B cell (primary cell): ENCODE results near the gene PSMB5. TPM values are rescaled to one million over a fixed set of nuclear protein-coding genes. Genes with fewer than 3 reads are reported as not detected.

ENCODE experiments used
- ATAC-seq: fragments of 200-7000 bp; cut with Tn5 transposase; one replicate; pipeline ENCODE4 v1.10.0; 2021; ENCODE audit warnings: low read depth, mild to moderate bottlenecking, moderate number of reproducible peaks, moderate library complexity
- CTCF ChIA-PET: fragments of 350-600 bp; sonication (Branson Sonifier 250); formaldehyde crosslinking; loops from one replicate; lab custom pipeline; 2021; ENCODE audit warnings: antibody characterized with exemption, inconsistent platforms; lab: Charles Lee
- POLR2A ChIA-PET: fragments of 350-600 bp; sonication (Branson Sonifier 250); formaldehyde crosslinking; loops from one replicate; lab custom pipeline; 2021; ENCODE audit warnings: antibody characterized with exemption; lab: Charles Lee
- DNase-seq: peaks from one replicate; pipeline ENCODE4 v3.0.0; 2013
- H2AFZ ChIP-seq: 2 replicates; pipeline ENCODE4 v1.6.1; 2012; ENCODE audit warnings: mild to moderate bottlenecking, low read depth, low read length; ENCODE audit not compliant: insufficient read depth, poor library complexity, severe bottlenecking
- H3K27ac ChIP-seq, 2 donors: 1 replicate in 1 of 2; 2 replicates in 1 of 2; pipeline ENCODE4 v1.5.1; 2012 to 2013; ENCODE audit warnings: low read length in 2 of 2, mild to moderate bottlenecking in 2 of 2, moderate library complexity in 1 of 2
- H3K27me3 ChIP-seq, 4 experiments: fragments of 200-600 bp in 1 of 4; sonication (generic) in 1 of 4; replicated peaks in 1 of 4; 1 replicate in 2 of 4; 2 replicates in 2 of 4; pipeline versions ENCODE4 v1.6.1 to v1.7.0; 2013 to 2016; ENCODE audit warnings: low read length in 3 of 4, mild to moderate bottlenecking in 2 of 4, mixed read lengths in 1 of 4, moderate library complexity in 1 of 4; ENCODE audit not compliant: insufficient read depth in 4 of 4, control insufficient read depth in 3 of 4; ENCODE audit errors: control extremely low read depth in 1 of 4
- H3K36me3 ChIP-seq, 2 experiments: replicated peaks in 1 of 2; 1 replicate in 1 of 2; 2 replicates in 1 of 2; pipeline versions ENCODE4 v1.6.1 to v1.7.1; 2013; ENCODE audit warnings: low read length in 1 of 2; ENCODE audit not compliant: insufficient read depth in 2 of 2, control insufficient read depth in 1 of 2; ENCODE audit errors: control extremely low read depth in 1 of 2, extremely low read depth in 1 of 2
- H3K4me1 ChIP-seq, 2 donors: fragments of 200-600 bp in 1 of 2; sonication (generic) in 1 of 2; 1 replicate in 1 of 2; 2 replicates in 1 of 2; pipeline versions ENCODE4 v1.5.1 to v1.6.1; 2013 to 2017; ENCODE audit warnings: low read length in 2 of 2; ENCODE audit not compliant: control insufficient read depth in 2 of 2, insufficient read depth in 2 of 2
- H3K4me2 ChIP-seq: replicated peaks from 2 replicates; pipeline ENCODE3; 2012; ENCODE audit warnings: mild to moderate bottlenecking, low read depth, low read length; ENCODE audit not compliant: poor library complexity, severe bottlenecking
- H3K4me3 ChIP-seq, 5 experiments: fragments of 200-600 bp in 1 of 5; sonication (generic) in 1 of 5; 1 replicate in 3 of 5; 2 replicates in 2 of 5; pipeline versions ENCODE4 v1.5.1 to v1.7.0; 2011 to 2016; ENCODE audit warnings: low read length in 4 of 5, mild to moderate bottlenecking in 4 of 5, low read depth in 2 of 5, control low read depth in 1 of 5, moderate library complexity in 1 of 5; ENCODE audit not compliant: insufficient read depth in 1 of 5; ENCODE audit errors: control extremely low read depth in 1 of 5, extremely low read depth in 1 of 5
- H3K79me2 ChIP-seq: fragments of 200-600 bp; sonication (generic); one replicate; pipeline ENCODE4 v1.6.0; 2016; ENCODE audit warnings: low read length; ENCODE audit not compliant: control insufficient read depth, insufficient read depth
- H3K9ac ChIP-seq: fragments of 200-600 bp; sonication (generic); 2 replicates; pipeline ENCODE4 v1.6.1; 2017; ENCODE audit warnings: mild to moderate bottlenecking, low read length, moderate library complexity
- H3K9me3 ChIP-seq, 3 donors: one replicate each; pipeline versions ENCODE4 v1.6.1 to v1.7.1; 2013; ENCODE audit warnings: low read length in 2 of 3; ENCODE audit not compliant: control insufficient read depth in 2 of 3, insufficient read depth in 1 of 3; ENCODE audit errors: control extremely low read depth in 1 of 3
- H4K20me1 ChIP-seq: 2 replicates; pipeline ENCODE4 v1.6.0; 2012; ENCODE audit warnings: mild to moderate bottlenecking, low read length; ENCODE audit not compliant: insufficient read depth, control insufficient read depth, poor library complexity, severe bottlenecking
- H3K27ac Mint-ChIP-seq: one replicate; pipeline ENCODE4 v1.8.0; 2021; ENCODE audit warnings: mixed read lengths
- H3K27me3 Mint-ChIP-seq: one replicate; pipeline ENCODE4 v1.8.0; 2021; ENCODE audit warnings: mixed read lengths
- H3K4me1 Mint-ChIP-seq: one replicate; pipeline ENCODE4 v1.8.0; 2021; ENCODE audit warnings: mixed read lengths
- H3K4me3 Mint-ChIP-seq: one replicate; pipeline ENCODE4 v1.8.0; 2021; ENCODE audit warnings: mixed read lengths
- H3K9me3 Mint-ChIP-seq: one replicate; pipeline ENCODE4 v1.8.0; 2022; ENCODE audit warnings: mixed read lengths; ENCODE audit not compliant: insufficient read depth
- CTCF ChIP-seq: fragments of 200-600 bp; IDR thresholded peaks from one replicate; pipeline ENCODE4 v1.8.0; 2022; ENCODE audit warnings: antibody characterized with exemption, mild to moderate bottlenecking
- EZH2 ChIP-seq: IDR thresholded peaks from 2 replicates; pipeline ENCODE4 v1.6.1; 2012; ENCODE audit warnings: borderline replicate concordance, low read depth, mild to moderate bottlenecking, moderate library complexity, low read length; ENCODE audit not compliant: insufficient read depth, poor library complexity, severe bottlenecking
- WGBS: methylation state at CpG from one replicate; pipeline ENCODE4 v1.1.5; 2013; ENCODE audit warnings: missing lambda C conversion rate; ENCODE audit not compliant: insufficient coverage; 5-methylcytosine and 5-hydroxymethylcytosine counted together
- intact Hi-C: fragments of 100-400 bp; cut with micrococcal nuclease; formaldehyde crosslinking; loops from one replicate; pipeline ENCODE4 v1.10.0; 2022
- polyA plus RNA-seq: library from polyadenylated mRNA; depleted of rRNA; stranded (reverse); fragments of >200 nt; gene quantifications from 2 replicates; pipeline ENCODE4 v1.2.3, GENCODE V29; 2012
- total RNA-seq, 2 donors: library from RNA; stranded (reverse); fragments of 120-200 nt in 1 of 2; gene quantifications; 1 replicate in 1 of 2; 2 replicates in 1 of 2; pipeline versions ENCODE4 v1.2.3 to v1.2.4, GENCODE V29; 2013 to 2022

Gene PSMB5
- total and polyA plus RNA-seq, 2 donors (not counting 1 experiment from before 2014, with no cell fraction given): 16.5 to 29.0 TPM

- H3K27ac ChIP-seq: no peak within 1 kb of the TSS
- no peaks in the 10 kb centered on the region for H3K9me3 ChIP-seq
- H3K9ac ChIP-seq: peak within 1 kb of the TSS; percentile 82
- peaks cover 0 to 34% of the 10 kb centered on the region in 2 experiments for H3K36me3 ChIP-seq
- peaks cover 7% of the 10 kb centered on the region for H4K20me1 ChIP-seq
- H2AFZ ChIP-seq: peak within 1 kb of the TSS; percentile 63
- Mint-ChIP-seq H3K4me3 (peak within 1 kb of the TSS; percentile 95), H3K27ac (peak within 1 kb of the TSS; percentile 76), H3K4me1 (peaks cover 18% of the 10 kb centered on the region), H3K27me3 (no peaks in the 10 kb centered on the region), H3K9me3 (no peaks in the 10 kb centered on the region)
- ATAC-seq (peak; percentile 76), DNase-seq (peak; percentile 79)
- POLR2A ChIA-PET: interaction anchor here (0.6 to 1.5 kb wide), 9 partner anchors 15 to 139 kb away, joined by 3 to 13 read pairs (median 4); partner anchors contain the start of genes ACIN1, AJUBA, C14orf119 and RBM23
- H3K4me2 ChIP-seq: peak within 1 kb of the TSS; percentile 100
- intact Hi-C loops: loop anchor here (1.0 to 10.0 kb wide), 7 partner anchors 12 to 752 kb away; no protein-coding TSS in a partner anchor
- CTCF ChIA-PET: interaction anchor here (0.6 to 19.1 kb wide), 47 partner anchors 9 to 738 kb away, joined by 3 to 1134 read pairs (median 4); partner anchors contain the start of genes ACIN1, AJUBA, C14orf119 and HAUS4
- H3K27me3 ChIP-seq: peaks cover 0 to 6% (median 0%) of the 10 kb centered on the region in 4 experiments
- WGBS: 3% methylated on average over 70 of the region's 73 CpGs
- H3K4me1 ChIP-seq: peaks cover 10 to 21% of the 10 kb centered on the region in 2 donors
- no peaks in the 10 kb centered on the region for H3K79me2 ChIP-seq
- TF ChIP-seq CTCF: no peak
- no peak for TF ChIP-seq EZH2
- peak within 1 kb of the TSS; percentile 11 to 91 (median 68) for H3K4me3 ChIP-seq
These were observed 22.5 kb upstream of the PSMB5 start, which contains the start of gene CDH24 for GRCh38 chr14:23056956-23057756. TSS of gene CDH24 (minus strand) at chr14:23057520. CDS start at chr14:23055733, 1,787 bp downstream.
